H9 (cell line): ENCODE data around the gene SNTN. TPM values are rescaled to one million over a fixed set of nuclear protein-coding genes. Genes with fewer than 3 reads are reported as not detected.

Experiments used
- DNase-seq: peaks from one replicate; pipeline ENCODE4 v3.0.0-alpha.2; 2017
- H2AFZ ChIP-seq: one replicate; pipeline ENCODE4 v1.6.1; 2013; ENCODE audit warnings: mild to moderate bottlenecking, low read length, control low read depth, moderate library complexity
- H2AK5ac ChIP-seq: 2 replicates; pipeline ENCODE4 v1.6.1; 2013; ENCODE audit warnings: low read length, control low read depth, mixed read lengths; ENCODE audit not compliant: insufficient read length
- H2BK120ac ChIP-seq: one replicate; pipeline ENCODE4 v1.6.1; 2013; ENCODE audit warnings: low read depth, mild to moderate bottlenecking, low read length, control low read depth, inconsistent platforms; ENCODE audit not compliant: poor library complexity, severe bottlenecking
- H2BK12ac ChIP-seq: 2 replicates; pipeline ENCODE4 v1.6.1; 2013; ENCODE audit warnings: low read length, control low read depth, mixed read lengths, low read depth; ENCODE audit not compliant: insufficient read length
- H2BK15ac ChIP-seq: 2 replicates; pipeline ENCODE4 v1.6.1; 2013; ENCODE audit warnings: low read depth, low read length, control low read depth
- H2BK20ac ChIP-seq: one replicate; pipeline ENCODE4 v1.6.1; 2013; ENCODE audit warnings: low read depth, mild to moderate bottlenecking, low read length, control low read depth, inconsistent platforms; ENCODE audit not compliant: poor library complexity, severe bottlenecking
- H2BK5ac ChIP-seq: 2 replicates; pipeline ENCODE4 v1.6.1; 2013; ENCODE audit warnings: low read length, control low read depth, mixed read lengths; ENCODE audit not compliant: insufficient read length
- H3K14ac ChIP-seq: 2 replicates; pipeline ENCODE4 v1.6.1; 2013; ENCODE audit warnings: low read length, control low read depth; ENCODE audit not compliant: insufficient read depth
- H3K18ac ChIP-seq: 2 replicates; pipeline ENCODE4 v1.6.1; 2013; ENCODE audit warnings: low read depth, mild to moderate bottlenecking, mixed read lengths, low read length, control low read depth; ENCODE audit not compliant: insufficient read length
- H3K23ac ChIP-seq: 2 replicates; pipeline ENCODE4 v1.6.1; 2013; ENCODE audit warnings: low read length, control low read depth, mixed read lengths, low read depth; ENCODE audit not compliant: insufficient read length
- H3K23me2 ChIP-seq: 2 replicates; pipeline ENCODE4 v1.6.1; 2013; ENCODE audit warnings: low read depth, mild to moderate bottlenecking, mixed read lengths, low read length, control low read depth; ENCODE audit not compliant: insufficient read length, poor library complexity, severe bottlenecking
- H3K27ac ChIP-seq: 2 replicates; pipeline ENCODE4 v1.5.1; 2013; ENCODE audit warnings: low read length, control low read depth, mixed read lengths, low read depth; ENCODE audit not compliant: insufficient read length
- H3K27me3 ChIP-seq: 2 replicates; pipeline ENCODE4 v1.6.1; 2013; ENCODE audit warnings: low read length, control low read depth, inconsistent platforms; ENCODE audit not compliant: insufficient read depth
- H3K4ac ChIP-seq: 2 replicates; pipeline ENCODE4 v1.6.1; 2013; ENCODE audit warnings: low read depth, mild to moderate bottlenecking, control low read depth, inconsistent platforms, low read length, moderate library complexity
- H3K4me1 ChIP-seq: 2 replicates; pipeline ENCODE4 v1.6.1; 2013; ENCODE audit warnings: low read length, control low read depth, inconsistent platforms; ENCODE audit not compliant: insufficient read depth
- H3K4me2 ChIP-seq: 2 replicates; pipeline ENCODE4 v1.6.1; 2013; ENCODE audit warnings: low read length, control low read depth, mixed read lengths; ENCODE audit not compliant: insufficient read length, insufficient read depth
- H3K56ac ChIP-seq: 2 replicates; pipeline ENCODE4 v1.6.1; 2013; ENCODE audit warnings: low read depth, mild to moderate bottlenecking, mixed read lengths, low read length, control low read depth; ENCODE audit not compliant: insufficient read length
- H3K79me1 ChIP-seq: 2 replicates; pipeline ENCODE4 v1.6.1; 2013; ENCODE audit warnings: low read depth, mild to moderate bottlenecking, moderate library complexity, low read length, control low read depth, inconsistent platforms; ENCODE audit not compliant: insufficient read depth, poor library complexity, severe bottlenecking
- H3K79me2 ChIP-seq: 2 replicates; pipeline ENCODE4 v1.6.1; 2013; ENCODE audit warnings: low read length, control low read depth, inconsistent platforms; ENCODE audit not compliant: insufficient read depth
- H3K9ac ChIP-seq: 2 replicates; pipeline ENCODE4 v1.6.1; 2013; ENCODE audit warnings: low read length, control low read depth, mixed read lengths; ENCODE audit not compliant: insufficient read length; ENCODE audit errors: extremely low read depth
- H3K9me3 ChIP-seq: one replicate; pipeline ENCODE4 v1.6.1; 2013; ENCODE audit warnings: low read depth, low read length, inconsistent platforms; ENCODE audit not compliant: control insufficient read depth
- H3T11ph ChIP-seq: one replicate; pipeline ENCODE4 v1.6.1; 2013; ENCODE audit warnings: mild to moderate bottlenecking, low read length, control low read depth, inconsistent platforms
- H4K20me1 ChIP-seq: one replicate; pipeline ENCODE4 v1.6.1; 2013; ENCODE audit not compliant: control insufficient read depth, insufficient read length, insufficient read depth
- H4K5ac ChIP-seq: 2 replicates; pipeline ENCODE4 v1.6.1; 2013; ENCODE audit warnings: low read depth, mild to moderate bottlenecking, mixed read lengths, low read length, control low read depth; ENCODE audit not compliant: insufficient read length
- H4K8ac ChIP-seq: replicated peaks from 2 replicates; pipeline ENCODE4 v1.6.1; 2013; ENCODE audit warnings: low read length, control low read depth, mixed read lengths, low read depth; ENCODE audit not compliant: insufficient read length
- H4K91ac ChIP-seq: 2 replicates; pipeline ENCODE4 v1.6.1; 2013; ENCODE audit warnings: low read depth, mild to moderate bottlenecking, moderate library complexity, mixed read lengths, low read length, control low read depth; ENCODE audit not compliant: insufficient read length
- H3K27ac Mint-ChIP-seq, 3 experiments: 2 replicates in 2 of 3; 3 replicates in 1 of 3; pipeline ENCODE4 v1.8.0; 2020 to 2021; ENCODE audit warnings: mixed read lengths in 3 of 3, mild to moderate bottlenecking in 1 of 3, moderate library complexity in 1 of 3
- H3K27me3 Mint-ChIP-seq: 2 replicates; pipeline ENCODE4 v1.8.0; 2021; ENCODE audit warnings: low read depth, mild to moderate bottlenecking, moderate library complexity, mixed read lengths
- H3K36me3 Mint-ChIP-seq, 3 experiments: 2 replicates in 2 of 3; 3 replicates in 1 of 3; pipeline ENCODE4 v1.8.0; 2020 to 2021; ENCODE audit warnings: low read depth in 3 of 3, mixed read lengths in 3 of 3; ENCODE audit not compliant: insufficient read depth in 1 of 3
- H3K4me1 Mint-ChIP-seq, 2 experiments: 2 replicates each; pipeline ENCODE4 v1.8.0; 2020; ENCODE audit warnings: mixed read lengths in 2 of 2
- H3K4me3 Mint-ChIP-seq, 2 experiments: 2 replicates in 1 of 2; 3 replicates in 1 of 2; pipeline ENCODE4 v1.8.0; 2020 to 2021; ENCODE audit warnings: mild to moderate bottlenecking in 2 of 2, mixed read lengths in 2 of 2, moderate library complexity in 1 of 2
- H3K9me3 Mint-ChIP-seq, 2 experiments: 2 replicates in 1 of 2; 3 replicates in 1 of 2; pipeline ENCODE4 v1.8.0; 2020; ENCODE audit warnings: mild to moderate bottlenecking in 2 of 2, mixed read lengths in 2 of 2, moderate library complexity in 1 of 2
- WGBS: extraction: QIAGEN DNeasy Blood & Tissue Kit; methylation state at CpG from one replicate; pipeline ENCODE4 v1.1.7; 2013; ENCODE audit warnings: missing lambda C conversion rate, low lambda C conversion rate, mixed read lengths; ENCODE audit not compliant: insufficient read length; ENCODE audit errors: extremely low coverage; 5-methylcytosine and 5-hydroxymethylcytosine counted together
- total RNA-seq: library from RNA; stranded (reverse); gene quantifications from 2 replicates; pipeline ENCODE4 v1.2.1, GENCODE V29; 2021
- TF ChIP-seq, protein P1 (sequence below): fragments of 200-600 bp; sonication (generic); conservative IDR thresholded peaks from 3 replicates; pipeline ENCODE4 v1.8.0; 2021; ENCODE audit warnings: antibody characterized with exemption, mild to moderate bottlenecking

The SNTN gene
- total RNA-seq, 1 experiment from 2014 or later = not detected

DNA sequence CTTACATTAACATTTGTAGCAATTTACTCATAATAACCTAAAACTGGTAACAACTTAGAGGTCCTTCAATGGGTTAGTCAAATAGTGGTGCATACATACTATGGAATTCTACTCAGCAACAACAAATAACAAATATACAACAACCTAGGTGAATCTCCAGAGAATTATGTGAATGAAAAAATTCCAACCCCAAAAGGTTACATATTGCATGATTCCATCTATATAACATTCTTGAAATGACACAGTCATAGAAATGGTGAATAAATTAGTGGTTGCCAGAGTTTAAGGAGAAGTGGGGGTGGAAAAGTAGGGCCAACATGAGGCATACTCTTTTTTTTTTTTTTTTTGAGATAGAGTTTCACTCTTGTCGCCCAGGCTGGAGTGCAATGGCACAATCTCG lies 12.7 kb upstream of the SNTN start:
- Histone ChIP-seq H2AK5ac (no peak overlapping the region), H2BK20ac (no peak overlapping the region), H4K8ac (no peak overlapping the region), H3K79me1 (no peaks in the 10 kb centered on the region), H3K9me3 (no peaks in the 10 kb centered on the region), H2BK5ac (no peak overlapping the region), H3K9ac (no peak overlapping the region), H3K27ac (no peak overlapping the region), H2BK120ac (no peak overlapping the region), H3K23me2 (no peaks in the 10 kb centered on the region), H3K27me3 (no peaks in the 10 kb centered on the region), H4K91ac (no peak overlapping the region), H4K20me1 (no peaks in the 10 kb centered on the region), H3K18ac (no peak overlapping the region), H3K23ac (no peak overlapping the region), H3K14ac (no peak overlapping the region), H3K4ac (no peak overlapping the region), H2BK12ac (no peak overlapping the region), H2AFZ (no peak overlapping the region), H3K56ac (no peak overlapping the region), H3K79me2 (no peaks in the 10 kb centered on the region), H2BK15ac (no peak overlapping the region), H3T11ph (no peak overlapping the region), H3K4me2 (no peak overlapping the region), H4K5ac (no peak overlapping the region), H3K4me1 (peaks cover 4% of the 10 kb centered on the region; the same call in 1 of the 2 replicates)
- Mint-ChIP-seq H3K4me3 (no peak overlapping the region), H3K27me3 (no peaks in the 10 kb centered on the region), H3K9me3 (peaks cover 9 to 10% of the 10 kb centered on the region in 2 experiments; a peak in 4 of 5 replicates), H3K4me1 (peaks cover 13 to 17% of the 10 kb centered on the region in 2 experiments), H3K36me3 (peaks cover 0 to 17% (median 3%) of the 10 kb centered on the region in 3 experiments; a peak in 4 of 7 replicates), H3K27ac (no peak overlapping the region)
- WGBS = no CpG with 5 or more reads among the region's 2 CpGs
- TF ChIP-seq, protein P1, sequence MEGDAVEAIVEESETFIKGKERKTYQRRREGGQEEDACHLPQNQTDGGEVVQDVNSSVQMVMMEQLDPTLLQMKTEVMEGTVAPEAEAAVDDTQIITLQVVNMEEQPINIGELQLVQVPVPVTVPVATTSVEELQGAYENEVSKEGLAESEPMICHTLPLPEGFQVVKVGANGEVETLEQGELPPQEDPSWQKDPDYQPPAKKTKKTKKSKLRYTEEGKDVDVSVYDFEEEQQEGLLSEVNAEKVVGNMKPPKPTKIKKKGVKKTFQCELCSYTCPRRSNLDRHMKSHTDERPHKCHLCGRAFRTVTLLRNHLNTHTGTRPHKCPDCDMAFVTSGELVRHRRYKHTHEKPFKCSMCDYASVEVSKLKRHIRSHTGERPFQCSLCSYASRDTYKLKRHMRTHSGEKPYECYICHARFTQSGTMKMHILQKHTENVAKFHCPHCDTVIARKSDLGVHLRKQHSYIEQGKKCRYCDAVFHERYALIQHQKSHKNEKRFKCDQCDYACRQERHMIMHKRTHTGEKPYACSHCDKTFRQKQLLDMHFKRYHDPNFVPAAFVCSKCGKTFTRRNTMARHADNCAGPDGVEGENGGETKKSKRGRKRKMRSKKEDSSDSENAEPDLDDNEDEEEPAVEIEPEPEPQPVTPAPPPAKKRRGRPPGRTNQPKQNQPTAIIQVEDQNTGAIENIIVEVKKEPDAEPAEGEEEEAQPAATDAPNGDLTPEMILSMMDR = no peak
- no peak for DNase-seq
